Activated naive CD8-positive, alpha-beta T cell treated with anti-CD3 and anti-CD28 coated beads for 36 hours (primary cell): ENCODE results near the gene NFILZ. TPM values are rescaled to one million over a fixed set of nuclear protein-coding genes. Genes with fewer than 3 reads are reported as not detected.
A peak's percentile ranks its signal among the peaks of the same experiment; 100 is the strongest.
"Not testable (repeated sequence)": the region's sequence is repeated elsewhere in the genome, so short reads cannot be mapped to it uniquely, and the experiment has no call there.

ENCODE experiments used
- DNase-seq: peaks from one replicate; pipeline ENCODE4 v3.0.0; 2021
- H3K27ac Mint-ChIP-seq: one replicate; pipeline ENCODE4 v1.8.0; 2022; ENCODE audit warnings: mild to moderate bottlenecking, moderate library complexity, mixed read lengths
- H3K27me3 Mint-ChIP-seq: one replicate; pipeline ENCODE4 v1.8.0; 2022; ENCODE audit warnings: mild to moderate bottlenecking, mixed read lengths
- H3K36me3 Mint-ChIP-seq: one replicate; pipeline ENCODE4 v1.8.0; 2021; ENCODE audit warnings: mild to moderate bottlenecking, mixed read lengths
- H3K4me1 Mint-ChIP-seq: one replicate; pipeline ENCODE4 v1.8.0; 2021; ENCODE audit warnings: mixed read lengths
- H3K4me3 Mint-ChIP-seq: one replicate; pipeline ENCODE4 v1.8.0; 2022; ENCODE audit warnings: mild to moderate bottlenecking, moderate library complexity, mixed read lengths
- H3K9me3 Mint-ChIP-seq: one replicate; pipeline ENCODE4 v1.8.0; 2022; ENCODE audit warnings: mixed read lengths
- total RNA-seq, 2 experiments: library from RNA; stranded (reverse); gene quantifications; one replicate each; pipeline ENCODE4 v1.2.3, GENCODE V29; 2021

NFILZ gene
- total RNA-seq, 2 experiments from 2014 or later: not detected

- H3K36me3 Mint-ChIP-seq: peaks cover 20% of the 10 kb centered on the region
- no peaks in the 10 kb centered on the region for H3K27me3 Mint-ChIP-seq
- no peak overlapping the region for H3K4me3 Mint-ChIP-seq
- H3K4me1 Mint-ChIP-seq: peaks cover 15% of the 10 kb centered on the region
- no peak for DNase-seq
- no peak overlapping the region for H3K27ac Mint-ChIP-seq
- H3K9me3 Mint-ChIP-seq: peaks cover 2% of the 10 kb centered on the region
Measured at GRCh38 chr19:8607386-8607785, 23.0 kb upstream of the NFILZ start.

GRCh38 chr19:8608941-8609278 is 21.5 kb upstream of the NFILZ start:
- no peak for DNase-seq
- peak overlapping the region; percentile 34 for H3K27ac Mint-ChIP-seq
- H3K4me3 Mint-ChIP-seq: peak overlapping the region; percentile 63
- no peaks in the 10 kb centered on the region for H3K27me3 Mint-ChIP-seq
- peaks cover 19% of the 10 kb centered on the region for H3K4me1 Mint-ChIP-seq
- H3K36me3 Mint-ChIP-seq: peaks cover 17% of the 10 kb centered on the region
- peaks cover 2% of the 10 kb centered on the region for H3K9me3 Mint-ChIP-seq

GRCh38 chr19:8609279-8610040 is 21.0 kb upstream of the NFILZ start:
- H3K27ac Mint-ChIP-seq: peak overlapping the region; percentile 69
- peak overlapping the region; percentile 92 for H3K4me3 Mint-ChIP-seq
- peak; percentile 25 for DNase-seq
- H3K9me3 Mint-ChIP-seq: peaks cover 2% of the 10 kb centered on the region
- H3K36me3 Mint-ChIP-seq: peaks cover 16% of the 10 kb centered on the region
- H3K27me3 Mint-ChIP-seq: no peaks in the 10 kb centered on the region
- H3K4me1 Mint-ChIP-seq: peaks cover 19% of the 10 kb centered on the region

GRCh38 chr19:8610041-8610935 is 20.1 kb upstream of the NFILZ start, which contains the start of gene ADAMTS10:
ADAMTS10 (minus strand) TSS chr19:8610715; CDS start chr19:8605710, 5,005 bp downstream.
- Mint-ChIP-seq H3K27ac (peak within 1 kb of the TSS; percentile 69), H3K9me3 (no peaks in the 10 kb centered on the region), H3K4me1 (peaks cover 25% of the 10 kb centered on the region), H3K4me3 (peak within 1 kb of the TSS; percentile 92), H3K27me3 (no peaks in the 10 kb centered on the region), H3K36me3 (peaks cover 8% of the 10 kb centered on the region)
- DNase-seq: peak; percentile 50

GRCh38 chr19:8610936-8611300 is 19.5 kb upstream of the NFILZ start:
- H3K4me1 Mint-ChIP-seq: peaks cover 28% of the 10 kb centered on the region
- no peak overlapping the region for H3K27ac Mint-ChIP-seq
- H3K36me3 Mint-ChIP-seq: peaks cover 6% of the 10 kb centered on the region
- H3K27me3 Mint-ChIP-seq: no peaks in the 10 kb centered on the region
- no peak for DNase-seq
- no peaks in the 10 kb centered on the region for H3K9me3 Mint-ChIP-seq
- no peak overlapping the region for H3K4me3 Mint-ChIP-seq

- Mint-ChIP-seq H3K36me3 (peaks cover 5% of the 10 kb centered on the region), H3K4me3 (peak overlapping the region; percentile 37), H3K4me1 (peaks cover 28% of the 10 kb centered on the region), H3K27ac (no peak overlapping the region), H3K9me3 (no peaks in the 10 kb centered on the region), H3K27me3 (no peaks in the 10 kb centered on the region)
- DNase-seq: peak; percentile 24
Measured at GRCh38 chr19:8611391-8611876, 19.0 kb upstream of the NFILZ start.

- H3K27ac Mint-ChIP-seq: peak overlapping the region; percentile 56
- DNase-seq: no peak
- peaks cover 28% of the 10 kb centered on the region for H3K4me1 Mint-ChIP-seq
- no peaks in the 10 kb centered on the region for H3K9me3 Mint-ChIP-seq
- peak overlapping the region; percentile 50 for H3K4me3 Mint-ChIP-seq
- no peaks in the 10 kb centered on the region for H3K27me3 Mint-ChIP-seq
- no peaks in the 10 kb centered on the region for H3K36me3 Mint-ChIP-seq
Measured at GRCh38 chr19:8611877-8612806, 18.3 kb upstream of the NFILZ start.

GRCh38 chr19:8612807-8613171 is 17.6 kb upstream of the NFILZ start:
- Mint-ChIP-seq H3K27ac (peak overlapping the region; percentile 36), H3K36me3 (no peaks in the 10 kb centered on the region), H3K9me3 (no peaks in the 10 kb centered on the region), H3K27me3 (no peaks in the 10 kb centered on the region), H3K4me3 (no peak overlapping the region), H3K4me1 (peaks cover 28% of the 10 kb centered on the region)
- peak; percentile 37 for DNase-seq

- Mint-ChIP-seq H3K4me3 (no peak overlapping the region), H3K4me1 (peaks cover 26% of the 10 kb centered on the region), H3K36me3 (no peaks in the 10 kb centered on the region), H3K27ac (no peak overlapping the region), H3K9me3 (no peaks in the 10 kb centered on the region), H3K27me3 (no peaks in the 10 kb centered on the region)
- DNase-seq: no peak
Measured at GRCh38 chr19:8614455-8614854, 16.0 kb upstream of the NFILZ start.

- no peaks in the 10 kb centered on the region for H3K36me3 Mint-ChIP-seq
- H3K4me1 Mint-ChIP-seq: peaks cover 21% of the 10 kb centered on the region
- no peak overlapping the region for H3K4me3 Mint-ChIP-seq
- no peak for DNase-seq
- no peak overlapping the region for H3K27ac Mint-ChIP-seq
- no peaks in the 10 kb centered on the region for H3K27me3 Mint-ChIP-seq
- no peaks in the 10 kb centered on the region for H3K9me3 Mint-ChIP-seq
Measured at GRCh38 chr19:8615024-8615423, 15.4 kb upstream of the NFILZ start.

- H3K27me3 Mint-ChIP-seq: no peaks in the 10 kb centered on the region
Measured at GRCh38 chr19:8615813-8616596, 14.4 kb upstream of the NFILZ start.

GRCh38 chr19:8616861-8617260 is 13.6 kb upstream of the NFILZ start:
- Mint-ChIP-seq H3K4me1 (peaks cover 17% of the 10 kb centered on the region), H3K27ac (no peak overlapping the region), H3K4me3 (no peak overlapping the region), H3K27me3 (no peaks in the 10 kb centered on the region), H3K9me3 (no peaks in the 10 kb centered on the region), H3K36me3 (no peaks in the 10 kb centered on the region)
- no peak for DNase-seq

More at GRCh38 chr19:8615813-8616596, 14.4 kb upstream of the NFILZ start:
- Mint-ChIP-seq H3K27ac (no peak overlapping the region), H3K9me3 (no peaks in the 10 kb centered on the region), H3K4me3 (no peak overlapping the region), H3K4me1 (peaks cover 18% of the 10 kb centered on the region), H3K36me3 (no peaks in the 10 kb centered on the region)
- peak; percentile 57 for DNase-seq

- H3K4me3 Mint-ChIP-seq, H3K9me3 Mint-ChIP-seq, H3K27ac Mint-ChIP-seq, DNase-seq, H3K36me3 Mint-ChIP-seq, H3K27me3 Mint-ChIP-seq: not testable (repeated sequence)
- peaks cover 13% of the 10 kb centered on the region for H3K4me1 Mint-ChIP-seq
Measured at GRCh38 chr19:8617325-8617724, 13.1 kb upstream of the NFILZ start.

- peaks cover 9% of the 10 kb centered on the region for H3K4me1 Mint-ChIP-seq
- H3K9me3 Mint-ChIP-seq: no peaks in the 10 kb centered on the region
- no peak for DNase-seq
- no peaks in the 10 kb centered on the region for H3K27me3 Mint-ChIP-seq
- H3K27ac Mint-ChIP-seq: no peak overlapping the region
- H3K36me3 Mint-ChIP-seq: no peaks in the 10 kb centered on the region
- no peak overlapping the region for H3K4me3 Mint-ChIP-seq
Measured at GRCh38 chr19:8617984-8618383, 12.4 kb upstream of the NFILZ start.
